Activated B cell treated with CpG ODN at 0.5 μM for 24 hours (primary cell): ENCODE data around the gene RAB37. TPM values are rescaled to one million over a fixed set of nuclear protein-coding genes. Genes with fewer than 3 reads are reported as not detected.

Source experiments
- ATAC-seq: fragments of 200-7000 bp; cut with Tn5 transposase; one replicate; pipeline ENCODE4 v1.10.0; 2021; ENCODE audit warnings: low read depth, mild to moderate bottlenecking, moderate library complexity
- CTCF ChIA-PET: fragments of 350-600 bp; sonication (Branson Sonifier 250); formaldehyde crosslinking; loops from one replicate; lab custom pipeline; 2021; ENCODE audit warnings: antibody characterized with exemption; lab: Charles Lee
- POLR2A ChIA-PET: fragments of 350-600 bp; sonication (Branson Sonifier 250); formaldehyde crosslinking; loops from one replicate; lab custom pipeline; 2021; ENCODE audit warnings: antibody characterized with exemption; lab: Charles Lee
- DNase-seq: peaks from one replicate; pipeline ENCODE4 v3.0.0; 2022
- H3K27ac Mint-ChIP-seq: one replicate; pipeline ENCODE4 v1.8.0; 2020; ENCODE audit warnings: mixed read lengths
- H3K27me3 Mint-ChIP-seq: one replicate; pipeline ENCODE4 v1.8.0; 2021; ENCODE audit warnings: mixed read lengths
- H3K36me3 Mint-ChIP-seq: one replicate; pipeline ENCODE4 v1.8.0; 2021; ENCODE audit warnings: low read depth, mixed read lengths
- H3K4me1 Mint-ChIP-seq: one replicate; pipeline ENCODE4 v1.8.0; 2021; ENCODE audit warnings: mixed read lengths
- H3K4me3 Mint-ChIP-seq: one replicate; pipeline ENCODE4 v1.8.0; 2020; ENCODE audit warnings: mild to moderate bottlenecking, mixed read lengths
- H3K9me3 Mint-ChIP-seq: one replicate; pipeline ENCODE4 v1.8.0; 2020; ENCODE audit warnings: mixed read lengths
- intact Hi-C: fragments of 100-400 bp; cut with micrococcal nuclease; formaldehyde crosslinking; loops from one replicate; pipeline ENCODE4 v1.15.1; 2024
- total RNA-seq: library from RNA; stranded (reverse); gene quantifications from 2 replicates; pipeline ENCODE4 v1.2.3, GENCODE V29; 2022
- TF ChIP-seq, protein P1 (sequence below): fragments of 200-600 bp; IDR thresholded peaks from one replicate; pipeline ENCODE4 v1.8.0; 2022; ENCODE audit warnings: antibody characterized with exemption, mild to moderate bottlenecking

RAB37 gene, protein sequence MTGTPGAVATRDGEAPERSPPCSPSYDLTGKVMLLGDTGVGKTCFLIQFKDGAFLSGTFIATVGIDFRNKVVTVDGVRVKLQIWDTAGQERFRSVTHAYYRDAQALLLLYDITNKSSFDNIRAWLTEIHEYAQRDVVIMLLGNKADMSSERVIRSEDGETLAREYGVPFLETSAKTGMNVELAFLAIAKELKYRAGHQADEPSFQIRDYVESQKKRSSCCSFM
- total RNA-seq = 11.0 and 11.1 TPM in 2 replicates

DNA sequence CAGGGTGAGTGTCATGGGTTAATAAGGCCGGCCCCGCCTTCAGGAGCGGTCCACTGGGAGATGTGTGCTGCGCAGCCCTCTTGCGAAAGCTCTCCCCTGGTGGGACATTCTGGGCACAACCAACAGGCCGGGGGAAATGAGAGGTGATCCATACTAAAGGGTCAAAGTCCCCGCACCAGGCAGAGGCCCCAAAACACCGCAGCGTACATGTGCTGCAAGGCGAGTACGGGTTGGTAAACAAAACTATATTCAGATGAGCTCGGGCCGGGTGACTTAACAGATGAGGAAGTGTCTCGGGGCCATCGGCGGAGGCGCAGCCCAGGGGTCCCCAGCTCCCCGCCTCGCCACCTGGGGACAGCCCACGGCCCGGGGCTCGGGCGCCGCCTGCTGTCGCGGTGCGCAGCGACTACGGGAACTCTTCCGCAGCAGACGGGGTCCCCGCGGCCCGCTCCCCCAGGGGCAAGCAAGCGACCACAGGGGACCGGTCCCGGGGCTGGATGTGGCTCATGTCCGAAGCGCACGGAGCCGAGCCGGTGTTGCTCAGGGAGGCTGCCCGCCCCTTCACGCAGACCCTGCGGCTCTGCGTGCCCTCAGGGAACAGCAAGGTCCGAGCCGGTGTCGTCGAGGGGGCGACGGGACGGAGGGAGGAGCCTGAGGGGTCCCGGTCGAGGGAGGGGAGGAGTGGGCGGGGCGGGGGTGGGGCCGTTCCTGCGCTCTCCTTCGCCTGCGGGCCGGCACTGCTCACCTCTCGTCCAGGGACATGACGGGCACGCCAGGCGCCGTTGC lies at the start of gene RAB37:
TSS of gene RAB37 (plus strand) at position 744 of the 786 bp plus-strand sequence. CDS start at position 761, 17 bp downstream.
- H3K27me3 Mint-ChIP-seq = no peaks in the 10 kb centered on the region

DNA sequence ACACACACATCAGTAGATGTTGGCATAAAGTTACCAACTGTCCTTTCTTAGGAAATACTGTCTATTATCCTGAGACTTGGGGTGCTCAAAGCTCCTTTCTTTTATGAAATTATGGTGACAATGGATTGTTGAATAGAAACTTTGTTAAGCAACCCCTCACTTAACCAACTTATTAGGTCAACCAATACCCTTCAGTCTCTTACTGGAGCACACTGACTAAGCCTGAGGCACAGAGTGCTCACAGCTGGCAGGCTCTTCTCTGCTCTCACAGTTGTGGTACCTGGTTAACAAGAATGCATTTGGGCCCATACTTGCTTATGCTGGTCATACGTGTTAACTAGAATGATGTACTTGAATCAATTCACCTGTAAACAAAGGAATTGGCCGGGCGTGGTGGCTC lies 49.2 kb upstream of the RAB37 start:
- DNase-seq (no peak), ATAC-seq (no peak)
- H3K4me3 Mint-ChIP-seq = no peak overlapping the region
- no peaks in the 10 kb centered on the region for H3K9me3 Mint-ChIP-seq
- peaks cover 8% of the 10 kb centered on the region for H3K27me3 Mint-ChIP-seq
- peaks cover 31% of the 10 kb centered on the region for H3K4me1 Mint-ChIP-seq
- ChIA-PET CTCF (no interaction called here), POLR2A (interaction anchor here (0.7 kb wide), 1 partner anchor 49 kb away, joined by 3 read pairs; no protein-coding TSS in a partner anchor)
- intact Hi-C loops = loop anchor here (2.0 kb wide), 1 partner anchor 49 kb away; the partner anchor contains the start of gene RAB37
- H3K27ac Mint-ChIP-seq = no peak overlapping the region
- no peaks in the 10 kb centered on the region for H3K36me3 Mint-ChIP-seq
- TF ChIP-seq, protein P1, sequence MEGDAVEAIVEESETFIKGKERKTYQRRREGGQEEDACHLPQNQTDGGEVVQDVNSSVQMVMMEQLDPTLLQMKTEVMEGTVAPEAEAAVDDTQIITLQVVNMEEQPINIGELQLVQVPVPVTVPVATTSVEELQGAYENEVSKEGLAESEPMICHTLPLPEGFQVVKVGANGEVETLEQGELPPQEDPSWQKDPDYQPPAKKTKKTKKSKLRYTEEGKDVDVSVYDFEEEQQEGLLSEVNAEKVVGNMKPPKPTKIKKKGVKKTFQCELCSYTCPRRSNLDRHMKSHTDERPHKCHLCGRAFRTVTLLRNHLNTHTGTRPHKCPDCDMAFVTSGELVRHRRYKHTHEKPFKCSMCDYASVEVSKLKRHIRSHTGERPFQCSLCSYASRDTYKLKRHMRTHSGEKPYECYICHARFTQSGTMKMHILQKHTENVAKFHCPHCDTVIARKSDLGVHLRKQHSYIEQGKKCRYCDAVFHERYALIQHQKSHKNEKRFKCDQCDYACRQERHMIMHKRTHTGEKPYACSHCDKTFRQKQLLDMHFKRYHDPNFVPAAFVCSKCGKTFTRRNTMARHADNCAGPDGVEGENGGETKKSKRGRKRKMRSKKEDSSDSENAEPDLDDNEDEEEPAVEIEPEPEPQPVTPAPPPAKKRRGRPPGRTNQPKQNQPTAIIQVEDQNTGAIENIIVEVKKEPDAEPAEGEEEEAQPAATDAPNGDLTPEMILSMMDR = no peak

More for the DNA sequence above, at the start of gene RAB37:
- DNase-seq (peak; percentile 74), ATAC-seq (peak; percentile 73)
- ChIA-PET POLR2A (interaction anchor here (0.5 to 4.7 kb wide), 23 partner anchors 11 to 579 kb away, joined by 3 to 76 read pairs (median 3); partner anchors contain the start of genes CD300LF, FDXR, MRPL58 and NHERF1), CTCF (interaction anchor here (0.6 to 6.5 kb wide), 24 partner anchors 10 to 357 kb away, joined by 3 to 187 read pairs (median 6); partner anchors contain the start of genes CD300H, CD300LF and NAT9)
- peak within 1 kb of the TSS; percentile 85 for H3K4me3 Mint-ChIP-seq
- peaks cover 49% of the 10 kb centered on the region for H3K4me1 Mint-ChIP-seq
- TF ChIP-seq, protein P1 = no peak
- H3K27ac Mint-ChIP-seq = peak within 1 kb of the TSS; percentile 88
- no peaks in the 10 kb centered on the region for H3K36me3 Mint-ChIP-seq
- intact Hi-C loops = loop anchor here (1.0 to 10.0 kb wide), 4 partner anchors 48 to 302 kb away; partner anchors contain the start of gene GPRC5C
- no peaks in the 10 kb centered on the region for H3K9me3 Mint-ChIP-seq

DNA sequence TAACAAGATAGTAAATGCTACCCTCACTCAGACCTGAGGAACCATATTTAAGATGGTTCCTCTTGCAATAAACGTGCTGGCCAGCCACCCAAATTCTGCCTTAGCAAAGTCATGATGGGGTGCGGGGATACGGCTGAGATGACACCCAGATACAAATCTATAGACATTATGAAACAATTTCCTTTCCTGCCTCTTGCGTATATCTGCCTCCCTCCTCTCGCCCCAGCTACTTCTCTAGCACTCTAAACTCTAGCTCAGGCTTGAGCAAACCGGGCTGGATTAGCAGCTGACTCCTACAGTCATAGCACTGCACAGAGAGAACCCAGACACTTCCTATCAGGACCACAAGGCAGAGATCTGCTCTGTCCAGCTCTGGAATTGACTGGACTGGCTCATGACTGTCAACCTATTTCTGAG lies 46.6 kb upstream of the RAB37 start:
- TF ChIP-seq, protein P1 = no peak
- Mint-ChIP-seq H3K27me3 (peaks cover 13% of the 10 kb centered on the region), H3K4me1 (peaks cover 31% of the 10 kb centered on the region), H3K27ac (no peak overlapping the region), H3K36me3 (no peaks in the 10 kb centered on the region), H3K9me3 (no peaks in the 10 kb centered on the region), H3K4me3 (no peak overlapping the region)
- no peak for ATAC-seq
- intact Hi-C loops = no loop called here
- DNase-seq = no peak
- ChIA-PET CTCF (interaction anchor here (0.6 to 2.2 kb wide), 3 partner anchors 33 to 727 kb away, joined by 3 to 7 read pairs (median 4); no protein-coding TSS in a partner anchor), POLR2A (no interaction called here)

DNA sequence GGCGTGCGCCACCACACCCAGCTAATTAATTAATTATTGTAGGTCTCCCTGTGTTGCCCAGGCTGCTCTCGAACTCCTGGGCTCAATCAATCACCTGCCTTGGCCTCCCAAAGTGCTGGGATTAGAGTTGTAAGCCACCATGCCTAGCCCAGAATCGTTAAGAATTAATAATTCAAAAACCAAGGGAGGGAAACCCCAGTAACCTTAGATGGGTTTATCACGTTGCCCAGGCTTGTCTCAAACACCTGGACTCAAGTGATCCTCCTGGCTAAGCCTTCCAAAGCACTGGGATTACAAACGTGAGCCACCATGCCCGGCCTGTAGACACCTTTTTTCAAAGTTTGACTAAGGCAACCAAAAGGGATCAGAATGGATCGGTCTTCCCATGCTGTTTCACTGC lies 45.9 kb upstream of the RAB37 start:
- intact Hi-C loops = no loop called here
- TF ChIP-seq, protein P1 = no peak
- ChIA-PET CTCF (interaction anchor here (1.4 to 2.2 kb wide), 2 partner anchors 34 to 45 kb away, joined by 5 to 7 read pairs; no protein-coding TSS in a partner anchor), POLR2A (no interaction called here)
- Mint-ChIP-seq H3K27ac (no peak overlapping the region), H3K4me1 (peaks cover 31% of the 10 kb centered on the region), H3K4me3 (no peak overlapping the region), H3K9me3 (no peaks in the 10 kb centered on the region), H3K36me3 (no peaks in the 10 kb centered on the region), H3K27me3 (peaks cover 13% of the 10 kb centered on the region)
- ATAC-seq = no peak
- DNase-seq = no peak
